Progenitor cell of endocrine pancreas (in vitro differentiated cells): ENCODE results near the gene PRKCE. TPM values are rescaled to one million over a fixed set of nuclear protein-coding genes. Genes with fewer than 3 reads are reported as not detected.

Experiments
- DNase-seq: peaks from one replicate; pipeline ENCODE4 v3.0.0; 2021; ENCODE audit warnings: low spot score; ENCODE audit not compliant: unreplicated experiment
- H3K27ac Mint-ChIP-seq: 2 replicates; pipeline ENCODE4 v1.8.0; 2021; ENCODE audit warnings: mild to moderate bottlenecking, moderate library complexity, mixed read lengths
- H3K27me3 Mint-ChIP-seq: 2 replicates; pipeline ENCODE4 v1.8.0; 2021; ENCODE audit warnings: mixed read lengths
- H3K36me3 Mint-ChIP-seq: 2 replicates; pipeline ENCODE4 v1.8.0; 2022; ENCODE audit warnings: mixed read lengths; ENCODE audit not compliant: insufficient read depth
- H3K4me1 Mint-ChIP-seq: 2 replicates; pipeline ENCODE4 v1.8.0; 2021; ENCODE audit warnings: low read depth, mixed read lengths
- H3K4me3 Mint-ChIP-seq: 2 replicates; pipeline ENCODE4 v1.8.0; 2021; ENCODE audit warnings: low read depth, mild to moderate bottlenecking, moderate library complexity, mixed read lengths
- H3K9me3 Mint-ChIP-seq: 2 replicates; pipeline ENCODE4 v1.8.0; 2021; ENCODE audit warnings: low read depth, mixed read lengths
- CTCF ChIP-seq: fragments of 200-600 bp; sonication (generic); IDR thresholded peaks from one replicate; pipeline ENCODE4 v1.5.0; 2021; ENCODE audit warnings: antibody characterized with exemption, mild to moderate bottlenecking; ENCODE audit not compliant: unreplicated experiment
- total RNA-seq: library from RNA; stranded (reverse); gene quantifications from 2 replicates; pipeline ENCODE4 v1.2.1, GENCODE V29; 2021

Gene PRKCE
- total RNA-seq, 1 donor from 2014 or later, result 4.2 TPM

- Mint-ChIP-seq H3K9me3 (no peaks in the 10 kb centered on the region), H3K4me1 (peaks cover 1% of the 10 kb centered on the region), H3K27me3 (peaks cover 5% of the 10 kb centered on the region)
Measured at GRCh38 chr2:45946023-45946422, 294.5 kb downstream of the PRKCE start.

DNA sequence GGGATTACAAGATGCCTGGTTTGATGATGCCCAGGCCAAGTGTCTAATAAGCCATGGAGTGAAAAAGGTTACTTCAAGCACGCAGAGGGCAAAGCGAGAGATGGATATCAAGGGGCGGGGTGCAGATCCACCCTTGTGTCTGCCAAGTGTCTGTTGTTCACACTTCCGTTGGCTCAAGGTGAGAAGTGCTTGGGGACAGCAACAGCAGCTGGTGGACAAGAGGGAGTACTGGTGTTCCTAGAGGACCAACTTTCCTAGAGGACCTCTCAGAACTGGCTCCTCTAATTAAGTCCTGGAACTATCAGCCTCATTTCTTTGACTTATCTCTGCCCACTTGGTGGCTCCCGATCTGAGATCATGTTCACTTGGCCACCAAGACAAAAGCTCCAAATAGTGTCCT lies 299.1 kb downstream of the PRKCE start:
- TF ChIP-seq CTCF, result no peak
- Mint-ChIP-seq H3K27me3 (peaks cover 11% of the 10 kb centered on the region), H3K36me3 (no peaks in the 10 kb centered on the region), H3K27ac (no peak overlapping the region), H3K4me1 (no peaks in the 10 kb centered on the region), H3K4me3 (no peak overlapping the region), H3K9me3 (no peaks in the 10 kb centered on the region)
- DNase-seq, result no peak

More at GRCh38 chr2:45946023-45946422, 294.5 kb downstream of the PRKCE start:
- no peak for TF ChIP-seq CTCF
- H3K27ac Mint-ChIP-seq, result no peak overlapping the region
- no peak for DNase-seq
- no peaks in the 10 kb centered on the region for H3K36me3 Mint-ChIP-seq
- no peak overlapping the region for H3K4me3 Mint-ChIP-seq

- no peak for TF ChIP-seq CTCF
Measured at GRCh38 chr2:45951025-45951727, 299.7 kb downstream of the PRKCE start.

DNA sequence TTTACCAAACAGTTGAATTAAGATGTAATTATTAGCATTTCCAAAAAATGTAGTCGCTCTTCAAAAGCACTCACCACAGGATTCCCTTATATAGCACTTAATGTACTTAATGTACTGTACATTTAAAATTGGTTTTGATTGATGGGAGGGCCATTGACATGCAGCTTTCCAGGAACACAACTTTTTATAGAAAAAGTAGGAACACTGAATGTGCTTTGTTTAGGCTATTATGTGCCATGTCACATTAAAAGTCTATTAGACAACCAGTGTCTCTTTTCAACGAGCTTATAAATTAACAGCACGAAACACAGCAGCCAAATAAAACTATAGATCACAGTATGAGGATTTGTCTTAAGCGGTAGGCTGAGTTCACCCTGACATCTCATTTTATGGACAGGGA lies 301.1 kb downstream of the PRKCE start:
- peaks cover 10% of the 10 kb centered on the region for H3K27me3 Mint-ChIP-seq
- no peaks in the 10 kb centered on the region for H3K36me3 Mint-ChIP-seq
- no peaks in the 10 kb centered on the region for H3K9me3 Mint-ChIP-seq
- TF ChIP-seq CTCF, result no peak
- no peak overlapping the region for H3K4me3 Mint-ChIP-seq
- no peak overlapping the region for H3K27ac Mint-ChIP-seq
- no peak for DNase-seq
- H3K4me1 Mint-ChIP-seq, result no peaks in the 10 kb centered on the region

More at GRCh38 chr2:45951025-45951727, 299.7 kb downstream of the PRKCE start:
- H3K27ac Mint-ChIP-seq, result no peak overlapping the region
- no peaks in the 10 kb centered on the region for H3K9me3 Mint-ChIP-seq
- no peak for DNase-seq
- no peaks in the 10 kb centered on the region for H3K36me3 Mint-ChIP-seq
- peaks cover 11% of the 10 kb centered on the region for H3K27me3 Mint-ChIP-seq
- H3K4me3 Mint-ChIP-seq, result no peak overlapping the region
- no peaks in the 10 kb centered on the region for H3K4me1 Mint-ChIP-seq

DNA sequence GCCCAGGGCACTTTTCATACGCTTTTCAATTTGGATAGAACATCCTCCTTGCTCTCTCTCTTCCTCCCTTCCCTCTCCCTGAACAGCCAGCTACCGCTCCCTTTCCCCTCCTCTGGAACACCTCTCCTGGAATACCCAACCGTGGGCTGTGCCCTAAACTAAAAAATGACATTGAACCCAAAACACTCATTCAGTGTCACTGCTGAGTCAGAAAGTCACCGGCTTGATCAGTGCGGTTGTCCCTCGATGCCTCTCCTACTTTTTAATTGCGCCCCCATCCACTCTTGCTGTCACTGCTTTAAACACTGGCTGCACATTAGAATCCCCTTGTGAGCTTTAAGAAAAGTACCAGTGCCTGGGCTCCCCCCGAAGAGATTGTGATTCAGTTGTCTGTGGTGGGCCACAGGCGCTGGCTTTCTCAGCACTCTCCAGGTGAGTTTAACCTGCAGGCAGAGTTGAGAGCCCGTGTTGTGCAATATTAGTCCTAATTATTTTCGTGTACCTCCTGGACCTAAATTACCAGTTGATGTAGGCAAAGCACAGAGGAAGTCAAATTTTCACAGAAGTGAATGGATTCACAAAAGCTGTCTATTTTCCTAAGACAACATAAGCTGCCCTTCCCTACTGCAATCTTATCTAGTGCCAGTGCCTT lies 302.0 kb downstream of the PRKCE start:
- H3K27me3 Mint-ChIP-seq, result peaks cover 8% of the 10 kb centered on the region
- no peaks in the 10 kb centered on the region for H3K9me3 Mint-ChIP-seq
- H3K36me3 Mint-ChIP-seq, result no peaks in the 10 kb centered on the region
- no peaks in the 10 kb centered on the region for H3K4me1 Mint-ChIP-seq
- no peak overlapping the region for H3K4me3 Mint-ChIP-seq
- no peak overlapping the region for H3K27ac Mint-ChIP-seq
- DNase-seq, result no peak
- TF ChIP-seq CTCF, result no peak
